PC-9 (cell line): ENCODE measurements around the gene HEATR5A.

Source experiments
- EZH2 ChIP-seq: fragments of 200-600 bp; sonication (generic); IDR thresholded peaks from 2 replicates; pipeline ENCODE4 v1.8.0; 2017; ENCODE audit warnings: antibody characterized with exemption, low read depth
- TF ChIP-seq, protein P1 (sequence below): fragments of 200-600 bp; sonication (generic); conservative IDR thresholded peaks from 2 replicates; pipeline ENCODE4 v1.6.1; 2017; ENCODE audit warnings: mixed run types, antibody characterized with exemption, mild to moderate bottlenecking, moderate library complexity

- TF ChIP-seq, protein P1, sequence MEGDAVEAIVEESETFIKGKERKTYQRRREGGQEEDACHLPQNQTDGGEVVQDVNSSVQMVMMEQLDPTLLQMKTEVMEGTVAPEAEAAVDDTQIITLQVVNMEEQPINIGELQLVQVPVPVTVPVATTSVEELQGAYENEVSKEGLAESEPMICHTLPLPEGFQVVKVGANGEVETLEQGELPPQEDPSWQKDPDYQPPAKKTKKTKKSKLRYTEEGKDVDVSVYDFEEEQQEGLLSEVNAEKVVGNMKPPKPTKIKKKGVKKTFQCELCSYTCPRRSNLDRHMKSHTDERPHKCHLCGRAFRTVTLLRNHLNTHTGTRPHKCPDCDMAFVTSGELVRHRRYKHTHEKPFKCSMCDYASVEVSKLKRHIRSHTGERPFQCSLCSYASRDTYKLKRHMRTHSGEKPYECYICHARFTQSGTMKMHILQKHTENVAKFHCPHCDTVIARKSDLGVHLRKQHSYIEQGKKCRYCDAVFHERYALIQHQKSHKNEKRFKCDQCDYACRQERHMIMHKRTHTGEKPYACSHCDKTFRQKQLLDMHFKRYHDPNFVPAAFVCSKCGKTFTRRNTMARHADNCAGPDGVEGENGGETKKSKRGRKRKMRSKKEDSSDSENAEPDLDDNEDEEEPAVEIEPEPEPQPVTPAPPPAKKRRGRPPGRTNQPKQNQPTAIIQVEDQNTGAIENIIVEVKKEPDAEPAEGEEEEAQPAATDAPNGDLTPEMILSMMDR = no peak
- no peak for TF ChIP-seq EZH2
Observed at GRCh38 chr14:31252865-31253264, 167.5 kb downstream of the HEATR5A start.
